GM21381 (cell line): ENCODE results near the gene S100A7A.

Experiments
- ATAC-seq: cut with Tn5 transposase; IDR thresholded peaks from one replicate; pipeline ENCODE4 v1.9.1; 2021; ENCODE audit warnings: mild to moderate bottlenecking, moderate library complexity; ENCODE audit not compliant: unreplicated experiment

S100A7A gene

DNA sequence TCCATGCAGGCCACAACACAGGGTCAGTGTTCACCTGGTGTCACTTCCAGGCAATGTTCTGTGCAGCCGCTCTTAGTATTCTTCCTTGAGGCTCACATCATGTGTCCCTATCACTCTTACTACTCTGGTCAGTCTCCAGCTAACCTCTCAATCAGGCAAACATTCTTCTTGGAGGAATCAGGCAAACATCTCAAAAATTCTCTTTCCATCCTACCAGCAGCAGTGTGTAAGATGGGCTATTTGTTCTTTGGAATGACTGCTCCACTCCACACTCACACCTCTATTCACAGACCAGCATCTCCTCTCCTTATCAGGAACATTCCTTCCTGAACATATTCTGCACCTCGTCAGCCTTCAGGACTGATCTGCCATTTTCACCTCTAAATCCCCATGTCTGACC is 4.0 kb downstream of the S100A7A start:
- no peak for ATAC-seq

DNA sequence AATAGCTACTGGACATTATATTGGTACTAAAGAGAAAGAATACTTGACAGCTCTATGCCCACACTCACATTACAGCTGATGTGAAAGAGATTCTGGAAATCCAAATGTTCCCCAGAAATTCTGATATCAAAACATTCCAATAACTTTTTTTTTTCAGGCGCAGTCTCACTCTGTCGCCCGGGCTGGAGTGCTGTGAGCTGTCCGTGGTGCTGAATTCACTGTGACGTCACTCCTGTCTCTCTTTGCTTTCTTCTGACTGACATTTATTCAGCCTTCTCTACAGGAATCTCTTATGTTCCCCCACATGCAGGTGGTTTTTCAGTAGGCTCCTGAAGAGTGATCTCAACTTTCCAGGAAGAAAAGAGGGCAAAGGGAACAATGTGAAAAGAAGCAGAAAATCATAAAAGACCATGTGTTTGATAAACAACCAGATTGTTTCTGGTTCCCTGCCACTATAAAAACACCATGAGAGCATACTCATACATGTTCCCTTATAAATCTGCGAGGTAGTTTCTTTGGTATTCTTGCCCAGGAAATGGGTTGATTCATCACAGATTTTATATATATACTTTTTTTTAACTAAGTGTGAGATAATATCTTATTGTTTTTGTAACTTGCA is 6.2 kb downstream of the S100A7A start:
- ATAC-seq = no peak

DNA sequence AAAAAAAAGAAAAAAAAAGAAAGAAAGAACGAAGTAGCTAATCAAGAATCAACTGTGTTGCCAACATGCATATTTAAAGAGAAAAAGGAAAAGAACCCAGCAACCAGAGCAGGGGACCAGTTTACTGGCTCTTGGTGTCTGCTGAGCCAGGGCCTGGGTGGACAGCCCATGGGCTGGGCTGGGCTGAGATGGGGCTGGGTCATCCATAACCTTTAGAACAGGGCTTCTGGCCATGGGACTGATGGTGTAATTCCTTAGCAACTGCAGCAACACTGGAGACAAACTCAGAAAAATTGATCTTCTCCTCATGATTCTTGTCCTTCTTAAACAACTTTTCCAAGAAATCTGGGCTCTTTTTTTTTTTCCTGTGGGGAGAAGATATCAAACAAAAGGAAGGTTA is 10.5 kb downstream of the S100A7A start:
- ATAC-seq = no peak

DNA sequence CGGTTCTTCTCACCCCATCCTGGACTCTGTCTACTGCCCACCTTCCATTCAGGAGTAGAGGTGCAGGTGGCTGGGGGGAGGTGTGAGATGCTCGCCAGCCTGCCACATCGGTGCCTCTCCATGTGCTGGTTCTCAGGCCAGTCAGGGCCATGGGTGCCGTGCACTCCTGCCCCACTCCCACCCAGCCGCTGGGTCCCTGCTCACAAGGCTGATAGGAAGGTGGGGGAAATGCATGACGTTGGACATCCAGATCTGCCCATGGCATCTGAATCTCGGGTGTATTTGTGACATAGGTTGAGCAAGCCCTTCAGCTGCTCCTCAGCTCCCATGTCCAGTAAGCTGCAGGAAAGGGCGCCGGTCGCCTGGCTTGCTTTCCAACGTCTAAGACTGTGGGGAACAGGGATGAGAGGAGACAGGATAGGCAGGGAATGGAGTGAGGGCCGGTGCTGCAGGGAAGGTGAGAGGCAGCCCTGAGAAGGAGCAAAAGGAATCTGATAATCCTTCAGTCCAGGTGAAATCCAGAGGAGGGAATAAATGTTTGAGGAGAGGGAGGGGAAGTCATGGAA is 11.8 kb downstream of the S100A7A start:
- no peak for ATAC-seq

DNA sequence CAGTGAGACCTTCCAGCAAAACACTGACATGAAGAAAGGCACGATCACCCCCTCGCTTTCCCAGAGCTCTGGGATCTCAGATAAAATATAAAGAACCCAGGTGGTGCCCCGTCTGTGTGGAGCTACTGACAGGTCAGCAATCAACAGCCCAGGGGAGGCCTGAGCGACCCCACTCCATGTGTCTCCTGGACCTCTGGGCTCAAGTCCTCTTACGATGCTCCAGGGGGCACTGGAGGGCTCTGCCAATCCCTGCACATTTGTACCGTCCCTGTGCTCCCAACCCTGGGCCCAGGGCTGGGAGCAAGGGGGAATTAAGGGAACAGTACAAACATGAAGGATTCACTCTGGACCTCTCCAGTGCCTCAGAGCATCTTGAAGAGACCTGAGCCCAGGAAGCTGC is 12.5 kb downstream of the S100A7A start:
- ATAC-seq = no peak

DNA sequence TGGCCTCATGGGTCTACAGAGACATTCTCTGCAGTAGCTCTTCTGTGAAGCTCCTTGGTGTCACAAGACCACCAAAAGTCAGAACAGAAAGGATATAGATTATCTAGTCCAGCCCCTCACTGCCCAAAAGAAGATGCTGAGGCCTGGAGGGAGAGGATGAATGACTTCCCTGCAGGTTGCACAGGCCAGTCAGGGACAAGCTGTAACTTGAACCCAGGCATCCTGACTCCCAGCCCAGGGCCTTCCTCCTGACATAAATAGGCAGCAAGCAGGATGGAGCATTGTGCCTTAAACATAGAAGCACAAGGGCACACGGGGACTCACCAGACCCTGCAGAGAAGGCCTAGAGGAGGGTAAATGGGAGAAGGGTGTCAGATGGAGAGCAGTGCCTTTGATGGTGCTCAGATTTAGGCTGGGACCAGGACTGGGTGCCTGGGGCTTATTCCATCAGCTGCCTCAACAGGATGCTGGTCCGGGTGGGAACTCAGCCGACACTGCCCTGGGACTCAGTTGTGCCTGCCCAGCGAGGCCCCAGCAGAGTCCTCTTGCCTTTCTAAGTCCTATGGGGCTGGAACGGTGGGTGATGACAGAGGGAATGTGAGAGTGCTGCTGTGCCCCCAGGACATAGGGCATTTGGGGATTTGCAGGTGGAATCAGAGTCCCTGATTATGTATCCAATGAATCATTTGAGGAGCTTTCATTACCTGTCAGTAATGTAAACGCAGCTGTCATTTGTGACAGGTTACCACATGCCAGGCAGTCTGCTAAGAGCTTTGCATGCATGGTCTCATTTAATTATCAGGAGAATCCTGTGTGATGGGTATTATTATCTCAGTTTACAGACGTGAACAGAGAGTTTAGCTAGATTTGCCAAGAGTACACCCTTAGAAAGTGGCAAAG is 13.2 kb downstream of the S100A7A start:
- ATAC-seq = no peak

DNA sequence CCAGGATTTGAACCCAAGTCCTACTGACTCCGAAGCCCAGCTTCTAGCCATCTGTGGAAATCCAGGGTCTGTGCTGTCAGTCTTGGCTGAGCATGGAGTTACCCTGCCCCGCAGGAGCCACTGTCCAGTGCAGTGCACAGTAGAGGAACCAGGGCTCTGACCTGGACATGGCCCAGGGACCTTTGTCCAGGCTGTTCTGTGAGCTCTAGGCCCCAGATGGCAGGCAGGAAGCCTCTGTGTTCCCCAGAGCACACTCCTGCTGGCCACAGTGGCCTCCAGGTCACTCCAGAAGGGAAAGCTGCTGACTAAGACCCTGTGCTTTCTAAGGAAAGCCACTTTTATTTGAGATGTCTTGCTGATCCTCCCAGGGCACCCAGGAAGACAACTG is 13.8 kb downstream of the S100A7A start:
- ATAC-seq = no peak

DNA sequence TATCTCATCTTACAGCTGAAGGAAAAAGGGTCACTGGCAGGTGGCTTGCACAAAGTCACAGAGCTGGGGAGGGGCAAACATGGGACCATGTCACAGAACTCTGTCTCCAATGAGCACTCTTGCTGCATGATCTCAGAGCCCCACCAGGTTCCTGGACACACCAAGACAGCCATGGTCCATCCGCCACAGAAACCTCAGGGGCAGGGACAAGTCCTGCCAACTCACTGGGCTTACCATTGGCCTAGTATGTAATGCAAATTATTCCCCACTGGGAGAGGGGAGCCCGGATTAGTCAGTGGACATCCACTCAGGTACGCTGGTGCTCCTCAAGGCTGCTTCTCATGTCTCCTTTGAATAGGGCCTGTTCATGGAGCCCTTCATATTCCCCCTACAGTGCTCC is 14.2 kb downstream of the S100A7A start:
- ATAC-seq = no peak

DNA sequence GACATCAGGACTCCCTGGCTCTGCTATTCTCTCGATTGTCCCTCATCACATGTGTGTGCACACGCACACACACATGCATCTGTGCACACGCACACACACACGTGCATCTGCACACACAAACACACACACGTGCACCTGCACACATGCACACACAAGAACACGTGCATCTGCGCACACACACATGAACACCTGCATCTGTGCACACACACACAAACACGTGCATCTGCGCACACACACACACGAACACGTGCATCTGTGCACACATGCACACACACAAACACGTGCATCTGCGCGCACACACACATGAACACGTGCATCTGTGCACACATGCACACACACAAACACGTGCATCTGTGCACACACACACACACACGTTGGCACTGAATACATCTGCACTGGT is 14.7 kb downstream of the S100A7A start:
- ATAC-seq = no peak

DNA sequence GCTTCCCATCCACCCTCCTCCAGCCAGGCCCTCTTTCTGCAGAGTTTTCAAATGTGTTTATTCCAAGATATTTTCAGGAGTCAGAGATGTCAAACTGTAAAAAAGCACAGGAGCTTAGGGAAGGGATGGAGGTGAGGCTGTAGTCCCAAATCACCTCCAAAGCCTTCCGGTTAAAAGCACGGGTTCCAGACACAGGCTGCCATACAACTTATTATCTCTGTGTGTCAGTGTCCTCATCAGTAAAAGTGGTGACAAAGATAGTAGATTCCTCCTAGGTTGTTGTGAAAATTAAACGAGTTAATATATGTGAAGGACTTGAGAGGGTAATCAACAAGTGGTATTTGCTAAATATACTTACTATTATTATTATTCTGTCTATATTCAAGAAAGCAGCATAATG is 15.1 kb downstream of the S100A7A start:
- ATAC-seq = no peak

DNA sequence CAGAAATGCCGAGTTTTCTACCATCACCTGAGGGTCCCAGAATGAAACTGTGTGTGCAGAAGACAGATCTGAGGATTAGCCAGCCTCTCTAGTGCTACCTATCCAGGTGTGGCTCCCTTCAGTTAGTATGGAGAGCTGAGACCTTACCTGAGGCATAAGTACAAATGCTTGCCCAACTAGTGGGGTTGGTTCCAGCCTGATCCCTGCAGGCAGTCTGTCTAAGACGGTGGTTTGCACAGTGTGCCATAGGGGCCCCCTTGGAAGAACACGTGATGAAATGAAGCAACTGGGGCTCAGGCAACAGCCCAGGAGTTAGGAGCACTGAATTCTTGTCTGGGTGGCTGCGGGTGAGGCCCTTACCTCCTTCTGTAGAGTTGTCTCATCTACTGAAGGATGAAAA is 15.6 kb downstream of the S100A7A start:
- ATAC-seq = no peak

DNA sequence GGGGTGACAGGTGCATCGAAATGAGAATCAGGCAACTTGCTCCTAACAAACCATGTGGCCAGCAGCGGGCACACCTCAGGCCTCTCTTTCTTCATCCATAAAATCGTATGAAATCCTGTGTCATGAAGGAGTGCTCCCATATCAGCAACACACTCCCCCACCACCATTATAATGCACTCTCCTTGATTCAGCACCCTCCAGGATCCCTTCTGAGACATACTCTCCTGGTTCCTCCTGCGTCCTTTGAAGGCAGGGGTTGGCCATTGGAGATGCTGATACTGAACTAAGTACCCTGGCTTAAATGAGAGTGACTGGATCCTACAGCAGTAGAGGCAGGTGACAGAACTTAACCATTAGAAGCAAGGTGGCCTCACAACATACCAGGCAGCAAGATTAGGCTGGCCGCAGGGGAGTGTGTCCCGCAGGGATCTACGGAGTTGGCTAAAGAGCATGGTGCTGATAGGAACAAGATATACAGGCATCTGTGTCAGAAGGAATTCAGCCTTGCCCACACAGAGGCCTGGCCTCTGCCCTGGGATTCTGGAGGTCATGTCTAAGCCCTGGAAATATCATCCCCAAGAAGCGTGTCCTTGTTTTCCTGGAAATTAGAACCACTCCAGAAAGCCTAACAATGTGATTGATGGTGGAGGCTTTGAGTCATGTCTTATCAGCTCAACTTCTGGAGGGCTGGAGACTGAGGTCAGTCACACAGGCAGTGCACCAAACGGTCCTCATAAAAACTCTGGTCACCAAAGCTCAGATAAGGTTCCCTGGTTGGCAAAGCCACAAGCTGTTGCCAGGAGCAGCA is 16.8 kb downstream of the S100A7A start:
- no peak for ATAC-seq

DNA sequence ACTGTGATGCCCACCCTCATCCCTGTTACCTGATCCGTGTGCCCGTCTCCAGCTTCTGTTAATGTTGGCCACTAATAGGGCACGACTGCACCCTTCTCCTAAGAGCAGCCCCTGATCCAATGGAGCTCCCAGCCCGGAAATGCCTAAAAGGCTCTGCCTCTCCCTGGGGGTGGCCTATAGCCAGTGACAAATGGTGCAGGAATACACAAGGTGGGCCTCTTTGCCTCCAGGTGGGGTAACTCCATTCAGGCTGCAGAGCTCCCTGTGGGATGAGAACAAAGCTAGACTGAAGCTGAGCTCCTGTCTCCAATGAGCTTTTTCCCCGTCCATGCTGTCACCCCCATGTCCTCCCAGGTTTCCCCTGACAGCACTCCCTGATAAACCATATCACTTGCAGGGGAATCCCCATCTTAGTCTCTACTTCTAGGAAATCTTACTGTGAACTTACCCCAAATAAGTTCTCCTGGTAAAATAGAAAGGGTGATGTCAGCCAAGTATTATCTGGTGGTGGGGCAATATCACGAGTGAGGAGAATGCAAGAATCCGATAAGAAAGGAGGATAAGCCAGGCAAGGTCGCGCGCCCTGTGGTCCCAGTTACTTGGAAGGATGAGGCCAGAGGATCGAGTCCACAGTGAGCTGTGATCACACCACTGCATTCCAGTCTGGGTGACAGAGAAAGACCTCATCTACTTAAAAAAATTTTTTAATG is 18.6 kb downstream of the S100A7A start:
- no peak for ATAC-seq

DNA sequence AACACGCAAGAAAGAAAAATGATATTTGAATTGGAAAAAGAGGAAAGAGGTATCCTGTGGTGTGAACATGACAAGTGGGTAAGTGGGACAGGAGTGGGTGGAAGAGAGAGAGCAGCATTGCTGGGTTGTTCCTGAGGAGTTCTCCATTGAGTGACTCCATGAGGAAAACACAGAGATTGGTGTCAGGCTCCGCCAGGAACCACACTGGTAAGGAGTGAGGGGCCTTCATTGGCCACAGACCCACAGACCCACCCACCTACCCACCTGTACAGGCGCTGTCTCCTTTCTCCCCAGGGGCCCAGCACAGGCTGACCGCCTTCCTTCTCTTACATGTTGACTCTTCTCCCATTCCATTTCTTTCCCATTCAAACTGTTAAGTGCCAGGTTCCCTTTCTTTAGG is 20.9 kb downstream of the S100A7A start:
- no peak for ATAC-seq

DNA sequence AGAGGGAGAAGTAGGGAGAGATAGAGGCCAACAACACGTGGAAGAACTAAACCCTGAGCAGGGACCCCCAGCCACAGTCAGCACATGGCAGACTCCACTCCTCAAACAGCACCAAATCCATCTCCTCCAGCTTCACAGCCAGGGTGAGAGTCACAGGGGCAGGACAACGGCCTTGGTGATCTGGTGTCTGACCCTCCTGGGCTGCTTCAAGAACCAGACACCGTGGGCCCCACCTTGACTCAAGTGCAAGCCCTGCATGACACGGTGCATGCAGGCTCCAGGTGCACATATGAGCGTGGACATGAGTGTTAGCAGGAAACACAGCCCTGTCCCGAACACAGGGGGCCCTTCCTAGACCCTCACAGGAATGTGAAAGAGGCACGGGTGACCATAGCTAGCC is 22.3 kb downstream of the S100A7A start:
- no peak for ATAC-seq

DNA sequence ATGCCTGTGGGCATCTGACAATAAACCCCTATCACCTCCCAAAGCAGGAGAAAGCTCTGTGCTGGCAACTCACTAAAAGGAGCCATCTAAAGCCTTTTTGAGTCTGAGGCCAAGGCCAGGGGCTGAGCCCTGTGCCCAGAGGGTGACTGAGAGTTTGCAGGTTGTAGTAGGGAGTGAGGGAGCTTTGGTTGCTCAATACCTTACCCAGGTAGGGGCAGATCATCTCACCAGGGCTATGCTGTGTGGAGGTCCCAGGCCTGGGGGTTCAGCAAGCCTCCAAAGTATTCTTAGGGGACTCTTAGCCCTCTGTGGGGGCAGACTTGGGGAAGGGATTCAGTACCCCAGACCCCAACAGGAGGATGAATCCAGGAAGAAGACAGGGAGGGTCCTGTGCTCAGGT is 23.0 kb downstream of the S100A7A start:
- no peak for ATAC-seq

DNA sequence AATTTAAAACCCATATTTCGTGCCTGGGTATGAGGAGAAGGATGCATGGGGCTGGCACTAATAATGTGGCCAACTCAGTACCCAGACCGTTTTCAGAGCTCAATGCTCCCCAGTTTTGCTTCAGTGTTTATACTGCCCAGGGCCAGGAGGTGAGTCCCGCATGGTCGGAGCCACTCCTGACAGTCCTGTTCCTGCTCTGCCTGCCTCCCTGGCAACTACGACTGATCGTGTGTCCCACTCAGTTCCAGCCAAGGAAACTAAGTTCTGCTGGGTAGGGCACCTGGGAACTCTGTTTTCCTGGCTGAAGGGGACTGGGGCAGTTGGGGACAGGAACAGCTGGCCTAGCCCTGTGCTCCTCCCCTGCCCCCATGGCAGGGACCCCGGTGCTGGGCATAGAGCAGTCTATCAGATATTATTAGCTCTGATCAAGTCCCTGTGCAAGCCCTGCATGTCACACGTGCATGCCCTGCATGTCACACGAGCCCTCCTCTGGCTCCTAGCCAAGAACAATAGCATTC is 25.0 kb downstream of the S100A7A start:
- no peak for ATAC-seq

DNA sequence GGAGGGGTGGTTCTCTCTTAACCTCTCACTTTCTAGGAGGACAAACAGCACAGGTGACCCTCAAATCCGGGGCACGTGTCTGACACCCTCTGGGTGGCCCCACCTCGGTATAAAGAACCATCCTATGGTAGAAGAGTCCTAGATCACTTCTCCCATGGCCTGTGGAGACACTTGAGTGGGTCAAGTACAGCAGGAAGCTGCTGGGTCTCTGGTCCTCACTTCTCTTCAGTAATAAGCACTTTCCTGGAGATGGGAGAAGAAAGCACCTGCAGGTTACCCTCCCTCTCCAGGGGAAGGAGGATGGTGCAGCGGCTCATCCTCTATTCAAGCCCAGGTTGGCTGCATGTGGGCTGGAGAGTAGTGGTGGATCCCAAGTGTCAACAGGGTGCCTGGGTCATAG is 27.2 kb downstream of the S100A7A start:
- no peak for ATAC-seq

DNA sequence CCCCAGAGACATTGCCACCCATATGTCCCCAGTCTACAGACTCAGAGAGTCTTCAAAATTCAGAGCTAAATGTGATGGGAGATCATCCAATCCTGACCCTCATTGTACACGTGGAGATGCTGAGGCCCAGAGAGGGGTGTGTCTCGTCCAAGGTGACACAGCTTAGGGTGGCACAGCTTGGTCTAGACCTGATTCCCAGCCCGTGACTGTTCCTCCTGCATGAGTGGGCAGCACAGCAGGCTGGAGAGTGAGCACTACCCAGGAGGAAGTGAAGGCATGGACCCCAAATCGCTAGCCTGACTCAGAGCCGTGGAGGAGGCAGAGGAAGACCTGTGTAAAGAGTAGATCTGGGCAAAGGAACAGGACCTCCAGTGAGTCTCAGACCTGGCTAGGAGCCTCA is 27.8 kb downstream of the S100A7A start:
- ATAC-seq = no peak

DNA sequence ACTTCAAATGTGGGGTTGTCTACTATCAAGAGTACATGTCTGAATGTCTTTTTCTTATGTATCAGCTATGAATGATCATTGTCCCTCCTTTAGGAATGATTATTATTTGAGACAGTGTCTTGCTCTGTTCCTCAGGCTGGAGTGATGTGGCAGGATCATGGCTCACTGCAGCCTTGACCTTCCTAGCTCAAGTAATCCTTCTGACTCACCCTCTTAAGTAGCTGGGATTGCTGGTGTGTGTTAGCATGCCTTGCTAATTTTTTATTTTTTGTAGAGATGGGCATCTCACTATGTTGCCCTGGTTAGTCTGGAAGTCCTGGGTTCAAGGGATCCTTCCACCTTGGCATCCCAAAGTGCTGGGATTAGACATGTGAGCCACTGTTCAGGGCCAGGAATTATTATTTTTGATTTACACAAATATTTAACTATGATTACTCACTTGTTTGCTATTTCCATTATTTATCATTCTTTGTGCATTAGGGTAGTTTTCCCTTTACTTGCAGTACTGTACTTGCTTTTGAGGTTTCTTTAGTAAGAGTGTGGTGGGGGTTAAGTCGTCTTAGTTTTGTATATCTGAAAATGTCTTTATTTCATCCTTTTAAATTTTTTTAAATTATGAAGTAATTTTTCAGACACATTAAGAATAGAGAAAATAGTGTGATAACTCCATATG is 31.3 kb downstream of the S100A7A start:
- no peak for ATAC-seq
